K562 (cell line): ENCODE results near the gene SSR4. TPM values are rescaled to one million over a fixed set of nuclear protein-coding genes. Genes with fewer than 3 reads are reported as not detected.

Experiments
- ATAC-seq: fragments of 200-7000 bp; cut with Tn5 transposase; 3 replicates; pipeline ENCODE4 v1.9.1; 2020; ENCODE audit warnings: moderate library complexity
- BruUV-seq: library from RNA; stranded (reverse); fragments of 400-500 nt; replicated peaks from 2 replicates; lab custom pipeline; 2021; lab: Mats Ljungman, UMichigan
- CTCF ChIA-PET: fragments of 300-600 bp; formaldehyde crosslinking; extraction: SDS; loops from one replicate; lab custom pipeline; 2021; ENCODE audit warnings: low intra/inter-chr PET ratio; lab: Yijun Ruan, JAX
- POLR2A ChIA-PET: fragments of 300-600, 350-650 bp; sonication (Branson Sonifier 250); formaldehyde crosslinking; extraction: SDS; loops from one replicate; lab custom pipeline; 2021; ENCODE audit warnings: antibody characterized with exemption, inconsistent platforms; lab: Yijun Ruan, JAX
- DNase-seq, 4 experiments: peaks; one replicate each; pipeline versions ENCODE4 v3.0.0 to v3.0.0-alpha.2; 2011 to 2018; ENCODE audit warnings: low spot score in 3 of 4, mixed read lengths in 3 of 4; ENCODE audit errors: extremely low read depth in 1 of 4
- FAIRE-seq: peaks from 2 replicates; lab custom pipeline; 2011; peaks lifted over from hg19 to GRCh38; lab: Jason Lieb, UNC
- H2AFZ ChIP-seq: 2 replicates; pipeline ENCODE4 v1.6.0; 2011; ENCODE audit warnings: low read depth, low read length, control low read depth, inconsistent platforms
- H3K27ac ChIP-seq: fragments of 200-600 bp; 3 replicates; pipeline ENCODE4 v1.8.0; 2011; ENCODE audit warnings: low read depth, mild to moderate bottlenecking, control low read depth, inconsistent platforms, low read length, moderate library complexity, mixed read lengths; ENCODE audit errors: extremely low read depth
- H3K27me3 ChIP-seq, 2 experiments: fragments of 300-600 bp in 1 of 2; 2 replicates in 1 of 2; 3 replicates in 1 of 2; pipeline versions ENCODE4 v1.6.0 to v1.8.0; 2011; ENCODE audit warnings: inconsistent platforms in 2 of 2, low read length in 2 of 2, mild to moderate bottlenecking in 1 of 2, mixed read lengths in 1 of 2, moderate library complexity in 1 of 2; ENCODE audit not compliant: control insufficient read depth in 2 of 2, insufficient read depth in 2 of 2
- H3K36me3 ChIP-seq: fragments of 300-600 bp; 3 replicates; pipeline ENCODE4 v1.8.0; 2011; ENCODE audit warnings: mild to moderate bottlenecking, low read length, inconsistent platforms; ENCODE audit not compliant: control insufficient read depth, insufficient read depth
- H3K4me1 ChIP-seq, 2 experiments: fragments of 200-600 bp in 1 of 2; replicated peaks in 1 of 2; 2 replicates in 1 of 2; 3 replicates in 1 of 2; pipeline versions ENCODE4 v1.5.1 to v1.8.0; 2011; ENCODE audit warnings: inconsistent platforms in 2 of 2, low read length in 2 of 2, mild to moderate bottlenecking in 1 of 2, mixed read lengths in 1 of 2, moderate library complexity in 1 of 2; ENCODE audit not compliant: control insufficient read depth in 2 of 2, insufficient read depth in 2 of 2
- H3K4me2 ChIP-seq: 2 replicates; pipeline ENCODE4 v1.6.1; 2011; ENCODE audit warnings: low read length, control low read depth, inconsistent platforms, mixed read lengths; ENCODE audit not compliant: insufficient read depth
- H3K4me3 ChIP-seq: fragments of 200-600 bp; sonication (generic), shearing (Covaris generic); 2 replicates; pipeline ENCODE4 v1.5.1; 2016; ENCODE audit warnings: control low read depth, inconsistent platforms
- H3K79me2 ChIP-seq: fragments of 200-600 bp; 3 replicates; pipeline ENCODE4 v1.8.0; 2011; ENCODE audit warnings: low read length, inconsistent platforms; ENCODE audit not compliant: control insufficient read depth, insufficient read depth
- H3K9ac ChIP-seq, 2 experiments: 2 replicates each; pipeline versions ENCODE4 v1.6.0 to v1.6.1; 2011; ENCODE audit warnings: low read depth in 2 of 2, low read length in 2 of 2, control low read depth in 1 of 2, inconsistent platforms in 1 of 2, mild to moderate bottlenecking in 1 of 2, mixed read lengths in 1 of 2; ENCODE audit not compliant: insufficient read depth in 1 of 2
- H3K9me1 ChIP-seq: one replicate; pipeline ENCODE4 v1.6.0; 2011; ENCODE audit warnings: inconsistent platforms, mild to moderate bottlenecking, low read length, moderate library complexity; ENCODE audit not compliant: control insufficient read depth, insufficient read depth
- H3K9me3 ChIP-seq: replicated peaks from 2 replicates; pipeline ENCODE4 v1.5.1; 2011; ENCODE audit warnings: low read depth, low read length, inconsistent platforms; ENCODE audit not compliant: control insufficient read depth, insufficient read depth
- H4K20me1 ChIP-seq: replicated peaks from 2 replicates; pipeline ENCODE4 v1.6.1; 2011; ENCODE audit warnings: low read length, inconsistent platforms, mixed read lengths; ENCODE audit not compliant: control insufficient read depth, insufficient read depth
- C11orf30 ChIP-seq: fragments of 450-650 bp; IDR thresholded peaks from 2 replicates; pipeline ENCODE4 v1.6.1; 2016; ENCODE audit warnings: low read depth, mild to moderate bottlenecking
- ELF2 ChIP-seq: fragments of 250-450 bp; sonication (Bioruptor Pico); IDR thresholded peaks from 2 replicates; pipeline ENCODE4 v1.5.0; 2021; ENCODE audit warnings: mild to moderate bottlenecking
- GTF2A2 ChIP-seq: IDR thresholded peaks from 2 replicates; pipeline ENCODE4 v1.6.1; 2016; ENCODE audit warnings: mild to moderate bottlenecking, missing genetic modification characterization, missing compliant biosample characterization
- HSF4 ChIP-seq: fragments of 250-450 bp; sonication (Bioruptor Pico); IDR thresholded peaks from 2 replicates; pipeline ENCODE4 v2.1.2; 2022; ENCODE audit warnings: mild to moderate bottlenecking, moderate library complexity, borderline replicate concordance
- KLF10 ChIP-seq: fragments of 250-450 bp; sonication (Bioruptor Pico); IDR thresholded peaks from 2 replicates; pipeline ENCODE4 v1.6.1; 2021; ENCODE audit warnings: matching md5 sums
- NFRKB ChIP-seq: fragments of 450-650 bp; IDR thresholded peaks from 2 replicates; pipeline ENCODE4 v1.6.1; 2016; ENCODE audit warnings: low read depth
- SOX6 ChIP-seq: fragments of 450-650 bp; IDR thresholded peaks from 2 replicates; pipeline ENCODE4 v1.6.1; 2014; ENCODE audit warnings: mild to moderate bottlenecking
- ZKSCAN3 ChIP-seq: fragments of 250-450 bp; sonication (Bioruptor Pico); IDR thresholded peaks from 2 replicates; pipeline ENCODE4 v1.4.0; 2020
- ZNF184 ChIP-seq: sonication (generic); formaldehyde crosslinking; IDR thresholded peaks from 2 replicates; pipeline ENCODE4 v1.5.0; 2020; ENCODE audit warnings: missing genetic modification reagents
- ZNF444 ChIP-seq: fragments of 250-450 bp; sonication (Bioruptor Pico); IDR thresholded peaks from 2 replicates; pipeline ENCODE4 v1.4.0; 2020; ENCODE audit warnings: mild to moderate bottlenecking, moderate library complexity
- WGBS: fragments of 100-300 bp; shearing (Covaris generic); methylation state at CpG from one replicate; pipeline ENCODE4 v1.1.6; 2016; ENCODE audit warnings: low coverage, mixed read lengths; ENCODE audit not compliant: insufficient coverage; ENCODE audit errors: missing lambda C conversion rate; 5-methylcytosine and 5-hydroxymethylcytosine counted together
- in situ Hi-C: fragments of 300-500 bp; cut with MboI; formaldehyde crosslinking; loops from 4 replicates; pipeline ENCODE4 v1.15.0; 2018; ENCODE audit warnings: inconsistent platforms, mixed read lengths
- intact Hi-C: fragments of 100-400 bp; cut with micrococcal nuclease; formaldehyde crosslinking; loops from 2 replicates; pipeline ENCODE4 v1.14.2; 2022
- polyA plus RNA-seq, 8 experiments: library from polyadenylated mRNA; depleted of rRNA in 4 of 8; stranded (reverse) in 5 of 8; unstranded in 3 of 8; fragments of >200 nt; fragmentation: Nextera tagmentation in 2 of 8; fragmentation: Illumina TruSeq in 1 of 8; extraction: Ambion mirVana in 2 of 8; extraction: Trizol in 1 of 8; gene quantifications; 2 replicates each; pipeline versions ENCODE4 v1.2.1 to v1.2.3, GENCODE V29; 2011 to 2014; ENCODE audit warnings: inconsistent platforms in 1 of 8, missing spikeins in 1 of 8
- total RNA-seq, 7 experiments: library from RNA; depleted of rRNA in 6 of 7; stranded (reverse); fragments of >200 nt in 6 of 7; fragmentation: Illumina TruSeq in 2 of 7; extraction: Trizol in 2 of 7; gene quantifications; 2 replicates each; pipeline versions ENCODE4 v1.2.1 to v1.2.3, GENCODE V29; 2011 to 2021; ENCODE audit warnings: low replicate concordance in 1 of 7
- TF ChIP-seq, protein P1 (sequence below): sonication (generic); formaldehyde crosslinking; IDR thresholded peaks from 2 replicates; pipeline ENCODE4 v1.9.0; 2022; ENCODE audit warnings: mild to moderate bottlenecking, missing genetic modification reagents
- TF ChIP-seq, protein P2 (sequence below): conservative IDR thresholded peaks from 2 replicates; pipeline ENCODE4 v1.6.1; 2011; ENCODE audit warnings: low read depth, mild to moderate bottlenecking, low read length; ENCODE audit not compliant: control insufficient read depth
- TF ChIP-seq, protein P3 (sequence below): sonication (generic); formaldehyde crosslinking; IDR thresholded peaks from 2 replicates; pipeline ENCODE4 v1.8.0; 2022; ENCODE audit warnings: mild to moderate bottlenecking, missing genetic modification reagents, borderline replicate concordance
- TF ChIP-seq, protein P4 (sequence below): sonication (generic); formaldehyde crosslinking; IDR thresholded peaks from 2 replicates; pipeline ENCODE4 v1.8.1; 2022; ENCODE audit warnings: missing genetic modification reagents
- TF ChIP-seq, protein P5 (sequence below), 2 experiments: fragments of 450-650 bp; conservative IDR thresholded peaks; 2 replicates each; pipeline ENCODE4 v1.6.1; 2017; ENCODE audit warnings: mild to moderate bottlenecking in 2 of 2, moderate library complexity in 2 of 2

The SSR4 gene
- total and polyA plus RNA-seq, 9 of the 15 experiments (the other 6 are each of a cell fraction or from before 2014, with no cell fraction given): 146 to 492 (median 272) TPM

DNA sequence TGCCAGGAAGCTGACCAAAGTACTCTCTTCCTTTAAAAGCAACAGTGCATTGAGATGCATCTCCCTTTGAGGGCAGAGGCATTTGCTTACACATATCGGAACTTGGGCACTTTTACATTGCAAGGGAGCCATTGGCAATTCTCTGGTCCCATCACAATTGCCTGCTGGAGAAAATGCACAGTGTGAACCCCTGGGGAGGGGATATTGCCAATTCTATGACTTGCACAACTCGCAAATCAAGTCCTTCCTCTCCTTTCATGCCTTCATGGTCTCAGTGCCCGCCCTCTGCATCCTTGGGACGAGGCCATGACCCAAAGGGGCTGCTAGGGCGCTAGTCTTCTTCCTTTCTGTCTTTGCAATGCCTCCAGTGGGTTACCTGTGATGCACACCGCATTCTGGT lies 50.7 kb downstream of the SSR4 start:
- H3K4me2 ChIP-seq: no peak overlapping the region
- H3K27ac ChIP-seq: no peak overlapping the region
- TF ChIP-seq GTF2A2 (no peak), ELF2 (no peak), C11orf30 (no peak), HSF4 (CRISPR knock-in tag) (no peak), ZNF444 (CRISPR knock-in tag) (no peak), SOX6 (no peak), ZNF184 (CRISPR knock-in tag) (no peak), KLF10 (CRISPR knock-in tag) (no peak), ZKSCAN3 (CRISPR knock-in tag) (no peak), NFRKB (no peak)
- TF ChIP-seq, protein P1, sequence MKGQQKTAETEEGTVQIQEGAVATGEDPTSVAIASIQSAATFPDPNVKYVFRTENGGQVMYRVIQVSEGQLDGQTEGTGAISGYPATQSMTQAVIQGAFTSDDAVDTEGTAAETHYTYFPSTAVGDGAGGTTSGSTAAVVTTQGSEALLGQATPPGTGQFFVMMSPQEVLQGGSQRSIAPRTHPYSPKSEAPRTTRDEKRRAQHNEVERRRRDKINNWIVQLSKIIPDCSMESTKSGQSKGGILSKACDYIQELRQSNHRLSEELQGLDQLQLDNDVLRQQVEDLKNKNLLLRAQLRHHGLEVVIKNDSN (CRISPR knock-in tag): no peak
- TF ChIP-seq, protein P2, sequence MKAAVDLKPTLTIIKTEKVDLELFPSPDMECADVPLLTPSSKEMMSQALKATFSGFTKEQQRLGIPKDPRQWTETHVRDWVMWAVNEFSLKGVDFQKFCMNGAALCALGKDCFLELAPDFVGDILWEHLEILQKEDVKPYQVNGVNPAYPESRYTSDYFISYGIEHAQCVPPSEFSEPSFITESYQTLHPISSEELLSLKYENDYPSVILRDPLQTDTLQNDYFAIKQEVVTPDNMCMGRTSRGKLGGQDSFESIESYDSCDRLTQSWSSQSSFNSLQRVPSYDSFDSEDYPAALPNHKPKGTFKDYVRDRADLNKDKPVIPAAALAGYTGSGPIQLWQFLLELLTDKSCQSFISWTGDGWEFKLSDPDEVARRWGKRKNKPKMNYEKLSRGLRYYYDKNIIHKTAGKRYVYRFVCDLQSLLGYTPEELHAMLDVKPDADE: no peak
- TF ChIP-seq, protein P3, sequence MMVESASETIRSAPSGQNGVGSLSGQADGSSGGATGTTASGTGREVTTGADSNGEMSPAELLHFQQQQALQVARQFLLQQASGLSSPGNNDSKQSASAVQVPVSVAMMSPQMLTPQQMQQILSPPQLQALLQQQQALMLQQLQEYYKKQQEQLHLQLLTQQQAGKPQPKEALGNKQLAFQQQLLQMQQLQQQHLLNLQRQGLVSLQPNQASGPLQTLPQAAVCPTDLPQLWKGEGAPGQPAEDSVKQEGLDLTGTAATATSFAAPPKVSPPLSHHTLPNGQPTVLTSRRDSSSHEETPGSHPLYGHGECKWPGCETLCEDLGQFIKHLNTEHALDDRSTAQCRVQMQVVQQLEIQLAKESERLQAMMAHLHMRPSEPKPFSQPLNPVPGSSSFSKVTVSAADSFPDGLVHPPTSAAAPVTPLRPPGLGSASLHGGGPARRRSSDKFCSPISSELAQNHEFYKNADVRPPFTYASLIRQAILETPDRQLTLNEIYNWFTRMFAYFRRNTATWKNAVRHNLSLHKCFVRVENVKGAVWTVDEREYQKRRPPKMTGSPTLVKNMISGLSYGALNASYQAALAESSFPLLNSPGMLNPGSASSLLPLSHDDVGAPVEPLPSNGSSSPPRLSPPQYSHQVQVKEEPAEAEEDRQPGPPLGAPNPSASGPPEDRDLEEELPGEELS (CRISPR knock-in tag): no peak
- TF ChIP-seq, protein P4, sequence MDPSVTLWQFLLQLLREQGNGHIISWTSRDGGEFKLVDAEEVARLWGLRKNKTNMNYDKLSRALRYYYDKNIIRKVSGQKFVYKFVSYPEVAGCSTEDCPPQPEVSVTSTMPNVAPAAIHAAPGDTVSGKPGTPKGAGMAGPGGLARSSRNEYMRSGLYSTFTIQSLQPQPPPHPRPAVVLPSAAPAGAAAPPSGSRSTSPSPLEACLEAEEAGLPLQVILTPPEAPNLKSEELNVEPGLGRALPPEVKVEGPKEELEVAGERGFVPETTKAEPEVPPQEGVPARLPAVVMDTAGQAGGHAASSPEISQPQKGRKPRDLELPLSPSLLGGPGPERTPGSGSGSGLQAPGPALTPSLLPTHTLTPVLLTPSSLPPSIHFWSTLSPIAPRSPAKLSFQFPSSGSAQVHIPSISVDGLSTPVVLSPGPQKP (CRISPR knock-in tag): no peak
- TF ChIP-seq, protein P5, sequence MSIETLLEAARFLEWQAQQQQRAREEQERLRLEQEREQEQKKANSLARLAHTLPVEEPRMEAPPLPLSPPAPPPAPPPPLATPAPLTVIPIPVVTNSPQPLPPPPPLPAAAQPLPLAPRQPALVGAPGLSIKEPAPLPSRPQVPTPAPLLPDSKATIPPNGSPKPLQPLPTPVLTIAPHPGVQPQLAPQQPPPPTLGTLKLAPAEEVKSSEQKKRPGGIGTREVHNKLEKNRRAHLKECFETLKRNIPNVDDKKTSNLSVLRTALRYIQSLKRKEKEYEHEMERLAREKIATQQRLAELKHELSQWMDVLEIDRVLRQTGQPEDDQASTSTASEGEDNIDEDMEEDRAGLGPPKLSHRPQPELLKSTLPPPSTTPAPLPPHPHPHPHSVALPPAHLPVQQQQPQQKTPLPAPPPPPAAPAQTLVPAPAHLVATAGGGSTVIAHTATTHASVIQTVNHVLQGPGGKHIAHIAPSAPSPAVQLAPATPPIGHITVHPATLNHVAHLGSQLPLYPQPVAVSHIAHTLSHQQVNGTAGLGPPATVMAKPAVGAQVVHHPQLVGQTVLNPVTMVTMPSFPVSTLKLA (conservative IDR thresholded peaks at IDR 0.05): no peak
- CTCF ChIA-PET: no interaction called here
- no peaks in the 10 kb centered on the region for H3K9me1 ChIP-seq
- no peaks in the 10 kb centered on the region for H3K79me2 ChIP-seq
- H4K20me1 ChIP-seq: no peaks in the 10 kb centered on the region
- in situ Hi-C loops: no loop called here
- H3K9ac ChIP-seq: no peak overlapping the region
- WGBS: 22% methylated on average over 6 of the region's 6 CpGs
- ATAC-seq (no peak), DNase-seq (no peak), FAIRE-seq (no peak)
- no peaks in the 10 kb centered on the region for H3K9me3 ChIP-seq
- H2AFZ ChIP-seq: no peak overlapping the region
- no peaks in the 10 kb centered on the region for H3K4me1 ChIP-seq
- intact Hi-C loops: no loop called here
- POLR2A ChIA-PET: no interaction called here
- no peaks in the 10 kb centered on the region for H3K27me3 ChIP-seq
- no peaks in the 10 kb centered on the region for H3K36me3 ChIP-seq
- H3K4me3 ChIP-seq: no peak overlapping the region
- BruUV-seq: no TSS peak
